NB4 (cell line): ENCODE data around the gene CNST.
"Not testable (repeated sequence)": the region's sequence is repeated elsewhere in the genome, so short reads cannot be mapped to it uniquely, and the experiment has no call there.

Source experiments
- DNase-seq: peaks from one replicate; pipeline ENCODE4 v3.0.0; 2010; ENCODE audit warnings: low read depth
- H3K4me3 ChIP-seq: one replicate; pipeline ENCODE4 v1.5.1; 2011; ENCODE audit warnings: mild to moderate bottlenecking, low read depth, low read length, moderate library complexity
- CTCF ChIP-seq: IDR thresholded peaks from one replicate; pipeline ENCODE4 v1.5.1; 2012; ENCODE audit warnings: low read depth, low read length
- MAX ChIP-seq: IDR thresholded peaks from 2 replicates; pipeline ENCODE4 v1.6.1; 2011; ENCODE audit warnings: low read depth, low read length
- MYC ChIP-seq: IDR thresholded peaks from 2 replicates; pipeline ENCODE4 v1.6.1; 2011; ENCODE audit warnings: low read depth, low read length
- POLR2A ChIP-seq: IDR thresholded peaks from 2 replicates; pipeline ENCODE4 v1.6.1; 2011; ENCODE audit warnings: mild to moderate bottlenecking; ENCODE audit not compliant: insufficient read length; ENCODE audit errors: extremely low read depth

CNST gene

GRCh38 chr1:246588159-246588721 lies 22.0 kb downstream of the CNST start:
- TF ChIP-seq MYC (no peak), MAX (no peak), POLR2A (no peak)
- H3K4me3 ChIP-seq, result no peak overlapping the region
- no peak for DNase-seq

- not testable (repeated sequence) for H3K4me3 ChIP-seq, DNase-seq
These were observed 23.7 kb downstream of the CNST start for GRCh38 chr1:246589919-246590318.

- no peak for TF ChIP-seq POLR2A
- no peak overlapping the region for H3K4me3 ChIP-seq
- DNase-seq, result no peak
These were observed 24.8 kb downstream of the CNST start for GRCh38 chr1:246591047-246591446.

GRCh38 chr1:246591504-246591903 lies 25.2 kb downstream of the CNST start:
- no peak for DNase-seq
- TF ChIP-seq POLR2A (no peak), MYC (no peak), CTCF (no peak), MAX (no peak)
- no peak overlapping the region for H3K4me3 ChIP-seq

- DNase-seq, result no peak
- TF ChIP-seq POLR2A (no peak), MYC (no peak), CTCF (no peak), MAX (no peak)
- no peak overlapping the region for H3K4me3 ChIP-seq
These were observed 25.7 kb downstream of the CNST start for GRCh38 chr1:246591958-246592357.

- DNase-seq, result no peak
- TF ChIP-seq MYC (no peak), MAX (no peak), POLR2A (no peak), CTCF (no peak)
- no peak overlapping the region for H3K4me3 ChIP-seq
These were observed 26.4 kb downstream of the CNST start for GRCh38 chr1:246592695-246593094.

- TF ChIP-seq MYC (no peak), MAX (no peak), CTCF (no peak), POLR2A (no peak)
- DNase-seq, result no peak
- H3K4me3 ChIP-seq, result no peak overlapping the region
These were observed 28.9 kb downstream of the CNST start for GRCh38 chr1:246595146-246595545.
